HEK293 (cell line): ENCODE results near the gene POMP.

Experiments used
- CTCF ChIP-seq: fragments of 450-650 bp; formaldehyde crosslinking; IDR thresholded peaks from 2 replicates; pipeline ENCODE4 v1.5.1; 2016; ENCODE audit warnings: missing biosample characterization, missing genetic modification characterization
- GLI2 ChIP-seq: fragments of 450-650 bp; formaldehyde crosslinking; IDR thresholded peaks from 2 replicates; pipeline ENCODE4; 2017; ENCODE audit warnings: missing biosample characterization, missing genetic modification characterization, low read depth, borderline replicate concordance
- ZNF138 ChIP-seq: fragments of 450-650 bp; formaldehyde crosslinking; IDR thresholded peaks from 2 replicates; pipeline ENCODE4 v1.5.1; 2016; ENCODE audit warnings: missing biosample characterization, missing genetic modification characterization, borderline replicate concordance
- ZNF335 ChIP-seq: fragments of 450-650 bp; formaldehyde crosslinking; conservative IDR thresholded peaks from 2 replicates; pipeline ENCODE4 v1.5.1; 2016; ENCODE audit warnings: missing biosample characterization, missing genetic modification characterization
- ZNF366 ChIP-seq: fragments of 450-650 bp; formaldehyde crosslinking; conservative IDR thresholded peaks from 2 replicates; pipeline ENCODE4 v1.5.1; 2016; ENCODE audit warnings: missing biosample characterization, missing genetic modification characterization
- ZNF37A ChIP-seq: fragments of 450-650 bp; IDR thresholded peaks from 2 replicates; pipeline ENCODE4 v1.5.1; 2018; ENCODE audit warnings: missing biosample characterization, missing genetic modification characterization
- ZNF423 ChIP-seq: fragments of 450-650 bp; formaldehyde crosslinking; IDR thresholded peaks from 2 replicates; pipeline ENCODE4 v1.5.1; 2016; ENCODE audit warnings: missing biosample characterization, missing genetic modification characterization
- ZNF639 ChIP-seq: fragments of 450-650 bp; formaldehyde crosslinking; IDR thresholded peaks from 2 replicates; pipeline ENCODE4 v1.5.1; 2016; ENCODE audit warnings: missing biosample characterization, missing genetic modification characterization
- ZNF707 ChIP-seq: fragments of 450-650 bp; formaldehyde crosslinking; IDR thresholded peaks from 2 replicates; pipeline ENCODE4 v1.5.1; 2016; ENCODE audit warnings: missing biosample characterization, missing genetic modification characterization
- ZSCAN18 ChIP-seq: fragments of 450-650 bp; formaldehyde crosslinking; IDR thresholded peaks from 2 replicates; pipeline ENCODE4 v1.5.1; 2016; ENCODE audit warnings: missing biosample characterization, missing genetic modification characterization
- TF ChIP-seq, protein P1 (sequence below): fragments of 450-650 bp; formaldehyde crosslinking; IDR thresholded peaks from 2 replicates; pipeline ENCODE4 v1.5.1; 2017; ENCODE audit warnings: missing biosample characterization, missing genetic modification characterization

DNA sequence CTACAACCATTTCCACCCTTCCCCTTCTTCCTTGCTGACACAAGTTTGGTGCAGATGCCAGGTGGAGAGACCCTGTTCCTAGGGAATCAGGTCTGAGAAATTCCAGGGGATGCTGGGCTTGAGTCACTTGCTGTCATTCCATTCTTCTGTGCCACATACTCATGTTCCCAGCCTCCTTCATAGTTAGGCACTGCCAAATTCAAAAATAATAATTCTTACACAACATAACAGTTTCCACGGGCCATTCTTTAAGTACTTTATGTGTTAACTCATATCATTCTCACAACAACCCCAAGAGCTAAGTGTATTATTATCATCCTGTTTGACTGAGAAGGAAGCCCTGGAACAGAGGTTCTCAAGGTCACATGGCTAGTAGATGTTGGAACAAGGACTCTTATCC lies 27.1 kb upstream of the POMP start:
- TF ChIP-seq CTCF (no peak), ZNF138 (tag by site-specific recombination) (no peak), ZNF37A (tag by site-specific recombination) (no peak), ZNF707 (tag by site-specific recombination) (no peak), ZNF366 (tag by site-specific recombination) (no peak), GLI2 (tag by site-specific recombination) (no peak), ZNF423 (tag by site-specific recombination) (no peak), ZNF335 (tag by site-specific recombination) (no peak), ZSCAN18 (tag by site-specific recombination) (no peak), ZNF639 (tag by site-specific recombination) (no peak)
- TF ChIP-seq, protein P1, sequence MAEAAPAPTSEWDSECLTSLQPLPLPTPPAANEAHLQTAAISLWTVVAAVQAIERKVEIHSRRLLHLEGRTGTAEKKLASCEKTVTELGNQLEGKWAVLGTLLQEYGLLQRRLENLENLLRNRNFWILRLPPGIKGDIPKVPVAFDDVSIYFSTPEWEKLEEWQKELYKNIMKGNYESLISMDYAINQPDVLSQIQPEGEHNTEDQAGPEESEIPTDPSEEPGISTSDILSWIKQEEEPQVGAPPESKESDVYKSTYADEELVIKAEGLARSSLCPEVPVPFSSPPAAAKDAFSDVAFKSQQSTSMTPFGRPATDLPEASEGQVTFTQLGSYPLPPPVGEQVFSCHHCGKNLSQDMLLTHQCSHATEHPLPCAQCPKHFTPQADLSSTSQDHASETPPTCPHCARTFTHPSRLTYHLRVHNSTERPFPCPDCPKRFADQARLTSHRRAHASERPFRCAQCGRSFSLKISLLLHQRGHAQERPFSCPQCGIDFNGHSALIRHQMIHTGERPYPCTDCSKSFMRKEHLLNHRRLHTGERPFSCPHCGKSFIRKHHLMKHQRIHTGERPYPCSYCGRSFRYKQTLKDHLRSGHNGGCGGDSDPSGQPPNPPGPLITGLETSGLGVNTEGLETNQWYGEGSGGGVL (tag by site-specific recombination): no peak
